Stimulated activated CD4-positive, alpha-beta T cell treated with anti-CD3 and anti-CD28 coated beads, Interleukin-1b, Interleukin-23, amount 100 ng/mL, for 48 hours (primary cell): ENCODE data around the gene EEIG2.

Experiments
- DNase-seq: peaks from one replicate; pipeline ENCODE4 v3.0.0-alpha.2; 2020

The EEIG2 gene

DNA sequence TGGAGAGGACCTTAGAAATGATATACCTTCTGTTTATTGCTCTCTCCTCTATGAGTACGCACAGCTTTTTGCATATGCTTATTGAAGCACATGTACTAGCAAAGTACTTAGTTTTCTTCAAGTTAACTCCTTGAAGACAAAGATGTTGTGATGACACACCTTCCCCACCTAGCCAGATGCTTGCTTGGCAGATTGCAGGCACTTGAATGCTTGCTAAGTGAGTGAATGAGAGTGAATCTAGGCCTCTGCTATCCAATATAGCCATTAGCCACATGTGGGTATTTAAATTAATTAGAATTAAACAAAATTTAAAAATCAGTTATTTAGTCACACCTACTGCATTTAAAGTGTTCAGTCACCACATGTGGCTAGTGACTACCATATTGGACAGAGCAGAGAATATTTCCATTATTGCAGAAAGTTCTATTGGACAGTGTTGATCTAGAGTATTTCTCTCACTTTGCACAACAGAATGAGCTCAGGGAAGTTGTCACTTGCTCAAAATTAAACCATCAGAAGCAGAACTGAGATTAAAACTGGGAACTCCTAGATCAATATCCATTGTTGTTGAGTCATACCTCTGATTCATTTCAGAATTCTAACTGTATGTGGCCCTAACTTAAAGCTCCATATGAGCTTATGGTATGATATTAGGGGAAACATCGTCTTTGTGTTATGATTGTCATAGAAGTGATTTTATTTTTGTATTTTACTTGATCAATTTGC lies 8.6 kb upstream of the EEIG2 start:
- no peak for DNase-seq

DNA sequence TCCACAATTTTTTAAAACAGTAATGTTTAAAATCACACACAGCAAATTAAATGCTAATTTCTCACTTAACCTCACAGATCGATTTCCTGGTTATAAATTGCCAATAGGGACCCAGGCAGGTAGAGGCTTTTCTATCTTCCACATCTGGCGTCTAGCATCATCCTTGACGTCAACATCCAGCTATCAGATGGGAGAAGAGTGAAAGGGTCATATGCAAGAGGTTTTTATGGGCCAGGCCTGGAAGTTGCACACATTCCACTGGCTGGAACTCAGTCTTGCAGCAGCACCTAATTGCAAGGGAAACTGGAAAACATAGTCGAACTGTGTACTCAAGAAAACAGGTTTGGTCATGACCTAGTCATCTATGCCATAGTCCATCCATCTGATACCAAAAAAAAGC lies 6.0 kb upstream of the EEIG2 start:
- no peak for DNase-seq

GRCh38 chr1:108554682-108555427 lies 5.0 kb upstream of the EEIG2 start:
- DNase-seq, result no peak

GRCh38 chr1:108556066-108556465 lies 3.8 kb upstream of the EEIG2 start:
- DNase-seq, result no peak

GRCh38 chr1:108556499-108556898 lies 3.4 kb upstream of the EEIG2 start:
- DNase-seq, result no peak

DNA sequence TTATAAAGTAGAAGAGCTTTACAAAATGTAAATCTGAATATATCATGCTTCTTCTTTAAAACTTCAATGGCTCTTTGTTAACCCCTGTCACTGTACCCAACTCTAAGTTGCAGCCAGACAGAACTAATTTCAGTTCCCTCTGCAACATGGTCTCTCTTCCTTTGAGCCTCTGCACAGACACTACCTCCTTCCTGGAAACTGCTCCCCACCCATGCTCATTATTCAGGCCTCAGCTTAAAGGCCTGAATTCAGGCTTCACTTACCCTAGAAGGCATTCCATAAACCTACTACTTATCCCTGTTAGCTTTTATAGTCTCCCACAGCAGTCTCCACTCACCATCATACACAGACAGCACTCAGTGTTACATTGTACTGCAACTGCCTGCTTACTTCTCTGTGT lies 2.6 kb upstream of the EEIG2 start:
- no peak for DNase-seq

DNA sequence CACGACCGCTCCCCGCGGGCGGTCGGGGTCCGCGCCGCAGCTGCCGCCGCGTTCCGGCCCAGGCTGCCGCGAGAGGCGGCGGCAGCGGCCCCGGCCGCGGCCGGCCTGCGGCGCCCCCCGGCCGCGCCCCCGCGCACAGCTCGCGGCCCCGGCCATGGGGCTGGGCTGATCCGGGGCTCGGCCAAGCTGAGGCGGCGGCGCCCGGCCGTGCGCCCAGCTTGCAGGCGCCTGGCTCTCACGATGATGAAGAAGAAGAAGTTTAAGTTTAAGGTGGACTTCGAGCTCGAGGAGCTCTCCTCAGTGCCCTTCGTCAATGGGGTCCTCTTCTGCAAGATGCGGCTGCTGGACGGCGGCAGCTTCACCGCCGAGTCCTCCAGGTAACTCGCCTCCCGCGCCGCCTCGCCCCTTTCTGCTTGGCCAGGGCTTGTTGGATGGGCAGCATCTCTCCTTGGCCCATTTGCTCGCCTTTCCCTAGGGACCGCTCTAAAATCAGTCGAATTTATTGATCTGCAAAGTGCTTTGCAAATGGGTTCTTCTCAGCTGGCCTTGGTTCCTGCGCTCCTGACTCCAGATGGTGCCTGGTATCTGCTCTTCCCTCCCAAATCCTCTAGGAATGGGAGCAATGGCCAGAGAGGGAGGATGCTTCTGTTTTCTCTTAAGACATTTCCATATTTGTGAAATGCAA lies 431 bp downstream of the EEIG2 start:
- DNase-seq, result peak; percentile 10

DNA sequence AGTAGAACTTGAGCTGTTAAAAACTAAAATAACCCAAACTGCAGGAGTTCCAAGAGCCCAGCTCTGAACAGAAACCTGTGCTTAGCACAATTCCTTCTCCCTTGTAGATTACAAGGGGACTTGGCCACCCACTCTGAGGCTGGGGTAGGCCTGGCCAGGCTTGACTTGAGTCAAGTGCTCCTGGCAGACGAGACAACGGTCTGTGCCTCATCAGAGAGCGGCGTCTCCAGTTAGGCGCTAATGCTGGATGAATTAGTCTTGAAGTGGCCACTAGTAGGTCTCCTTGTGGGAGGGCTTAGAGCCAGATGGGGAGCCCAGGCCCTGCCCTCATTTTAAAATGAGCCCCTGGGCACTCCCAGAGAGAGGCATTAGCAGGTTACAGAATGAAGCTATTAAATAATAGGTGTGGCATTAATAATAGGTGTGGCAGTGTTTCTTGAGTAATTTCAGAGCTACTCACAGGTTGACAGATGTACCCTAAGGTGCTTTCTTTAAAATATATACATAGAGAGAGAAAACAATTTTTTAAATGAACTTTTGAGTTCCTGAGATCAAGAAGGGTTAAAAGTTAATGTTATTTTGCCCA lies 1.1 kb downstream of the EEIG2 start:
- DNase-seq, result peak; percentile 40

DNA sequence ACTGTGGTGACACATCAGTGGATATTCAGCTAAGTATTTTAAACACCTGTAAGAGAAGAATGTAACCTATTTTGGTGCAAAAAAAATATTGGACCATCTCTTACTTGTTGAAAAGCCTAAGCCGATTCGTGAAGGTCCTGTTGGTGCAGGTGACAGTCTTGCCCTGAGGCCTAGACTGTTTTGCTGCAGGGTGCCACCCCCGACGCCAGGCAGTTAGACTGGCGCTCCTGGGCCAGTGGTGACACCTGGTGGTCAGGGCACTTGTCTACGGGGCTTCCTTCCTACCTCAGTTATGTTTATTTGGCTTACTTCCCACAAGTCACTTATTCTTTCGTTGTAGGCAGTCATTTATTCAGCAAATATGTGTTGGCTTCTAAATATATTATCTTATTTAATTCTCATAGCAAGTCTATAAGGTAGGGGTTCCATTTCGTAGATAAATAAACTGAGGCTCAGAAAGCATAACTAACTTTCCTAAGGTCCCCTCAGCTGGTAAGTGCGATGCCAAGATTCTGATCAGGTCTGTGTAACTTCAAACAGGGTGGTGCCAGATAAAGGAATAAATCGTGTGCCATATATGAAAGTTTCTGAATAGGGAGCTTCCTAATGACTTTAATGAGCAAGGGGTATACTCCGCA lies 1.9 kb downstream of the EEIG2 start:
- peak; percentile 82 for DNase-seq

- DNase-seq, result no peak
These were observed 3.9 kb downstream of the EEIG2 start for GRCh38 chr1:108563808-108564207.

GRCh38 chr1:108565081-108565480 lies 5.2 kb downstream of the EEIG2 start:
- DNase-seq, result no peak

DNA sequence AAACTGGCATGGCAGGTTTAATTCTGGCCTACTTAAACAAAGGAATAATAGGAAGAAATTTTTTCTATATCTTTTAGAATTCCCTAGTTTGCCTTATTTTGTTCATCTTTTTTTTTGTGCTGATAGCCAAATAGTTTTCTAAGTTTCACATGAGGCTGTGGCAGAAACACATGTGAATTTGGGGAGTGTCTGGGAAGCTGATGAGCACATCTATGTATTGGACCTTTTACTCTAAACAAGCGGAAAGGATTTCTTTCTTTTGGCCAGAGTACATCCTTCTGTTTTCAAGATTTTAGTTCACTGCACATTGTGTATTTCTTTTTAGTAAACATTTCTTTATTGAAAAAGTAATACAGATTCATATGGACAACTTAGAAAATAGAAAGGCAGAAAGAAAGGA lies 5.6 kb downstream of the EEIG2 start:
- no peak for DNase-seq

GRCh38 chr1:108568589-108568988 lies 8.7 kb downstream of the EEIG2 start:
- no peak for DNase-seq

GRCh38 chr1:108569097-108569728 lies 9.3 kb downstream of the EEIG2 start:
- DNase-seq, result no peak

GRCh38 chr1:108570128-108570527 lies 10.2 kb downstream of the EEIG2 start:
- DNase-seq, result no peak

- no peak for DNase-seq
These were observed 11.1 kb downstream of the EEIG2 start for GRCh38 chr1:108570998-108571401.

DNA sequence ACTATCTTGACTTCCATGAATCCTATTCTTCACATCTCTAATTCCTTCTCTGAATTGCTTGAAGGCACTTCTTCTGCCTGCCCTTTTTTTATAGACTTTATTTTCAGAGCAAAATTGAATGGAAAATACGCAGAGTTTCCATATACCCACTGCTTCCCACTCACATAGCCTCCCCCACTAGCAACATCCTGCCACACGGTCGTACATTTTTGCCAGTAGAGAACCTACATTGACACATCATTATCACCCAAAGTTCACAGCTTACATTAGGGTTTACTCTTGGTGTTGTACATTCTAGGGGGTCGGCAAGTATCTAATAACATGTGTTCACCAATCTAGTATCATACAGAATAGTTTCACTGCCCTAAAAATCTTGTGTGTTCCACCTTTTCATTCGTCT lies 12.3 kb downstream of the EEIG2 start:
- no peak for DNase-seq

- DNase-seq, result no peak
These were observed 13.3 kb downstream of the EEIG2 start for GRCh38 chr1:108573183-108573582.

- no peak for DNase-seq
These were observed 14.1 kb downstream of the EEIG2 start for GRCh38 chr1:108574008-108574407.

DNA sequence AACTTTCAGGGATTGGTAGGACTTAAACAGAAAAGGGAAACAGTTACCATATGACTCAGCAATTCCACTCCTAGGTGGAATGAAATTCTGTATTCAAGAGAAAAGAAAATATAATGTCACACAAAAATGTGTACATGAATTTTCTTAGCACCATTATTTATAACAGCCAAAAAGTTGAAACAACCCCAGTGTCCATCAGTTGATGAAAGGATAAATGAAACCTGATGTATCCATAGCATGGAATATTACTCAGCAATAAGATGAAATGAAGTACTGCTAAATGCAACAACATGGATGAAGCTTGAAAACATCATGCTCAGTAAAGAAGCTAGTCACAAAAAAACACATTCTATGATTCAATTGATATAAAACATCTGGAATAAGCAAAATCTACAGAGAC lies 15.5 kb downstream of the EEIG2 start:
- DNase-seq, result no peak

GRCh38 chr1:108583757-108584427 lies 24.0 kb downstream of the EEIG2 start:
- DNase-seq, result no peak

DNA sequence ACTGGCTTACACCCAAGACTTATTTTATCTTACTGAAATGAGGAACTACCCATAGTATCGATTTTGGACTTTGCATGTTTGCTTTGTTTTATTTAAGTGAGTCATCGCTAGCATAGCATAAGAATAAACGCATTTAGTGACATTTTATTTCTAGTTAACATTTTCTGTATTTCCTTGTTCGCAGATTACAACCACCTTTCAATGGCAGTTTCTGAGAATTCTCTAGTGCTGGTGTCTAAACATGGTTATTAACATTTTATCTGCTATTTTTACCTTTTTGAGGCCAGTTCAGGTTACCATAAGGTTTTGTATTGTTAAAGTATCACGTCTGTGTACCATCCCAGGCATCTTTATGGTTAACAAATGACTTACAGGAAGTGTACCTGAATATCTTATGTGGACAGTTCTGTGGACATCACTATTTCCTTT lies 24.5 kb downstream of the EEIG2 start:
- DNase-seq, result no peak
